GM12878 (cell line): ENCODE results near the gene STK40. TPM values are rescaled to one million over a fixed set of nuclear protein-coding genes. Genes with fewer than 3 reads are reported as not detected.

ENCODE experiments used
- ATAC-seq: fragments of 200-7000 bp; cut with Tn5 transposase; 3 replicates; pipeline ENCODE4 v1.9.1; 2020; ENCODE audit warnings: mild to moderate bottlenecking, moderate library complexity
- BruUV-seq: library from RNA; stranded (reverse); fragments of 400-500 nt; replicated peaks from 2 replicates; lab custom pipeline; 2021; lab: Mats Ljungman, UMichigan
- CTCF ChIA-PET: fragments of 300-600 bp; sonication (Branson Sonifier 250); formaldehyde crosslinking; extraction: SDS; loops from one replicate; lab custom pipeline; 2021; ENCODE audit warnings: inconsistent platforms; lab: Yijun Ruan, JAX
- POLR2A ChIA-PET: fragments of 350-600 bp; formaldehyde crosslinking; extraction: SDS; loops from one replicate; lab custom pipeline; 2021; ENCODE audit warnings: inconsistent platforms; lab: Charles Lee
- RAD21 ChIA-PET: fragments of 300-600 bp; sonication (Branson Sonifier 250); formaldehyde crosslinking; loops from one replicate; lab custom pipeline; 2023; ENCODE audit warnings: antibody characterized with exemption; ENCODE audit not compliant: unreplicated experiment; lab: Charles Lee
- SMC1A ChIA-PET: fragments of 300-600 bp; sonication (Branson Sonifier 250); formaldehyde crosslinking; loops from one replicate; lab custom pipeline; 2023; ENCODE audit not compliant: unreplicated experiment, uncharacterized antibody; lab: Charles Lee
- DNase-seq: peaks from one replicate; pipeline ENCODE4 v3.0.0-alpha.2; 2011; ENCODE audit warnings: low read depth, low spot score
- FAIRE-seq: peaks from 3 replicates; lab custom pipeline; 2011; peaks lifted over from hg19 to GRCh38; lab: Jason Lieb, UNC
- H2AFZ ChIP-seq: 2 replicates; pipeline ENCODE4 v1.6.0; 2011; ENCODE audit warnings: low read depth, low read length, control low read depth; ENCODE audit not compliant: control insufficient read depth
- H3K27ac ChIP-seq: 2 replicates; pipeline ENCODE4 v1.5.1; 2011; ENCODE audit warnings: control low read depth; ENCODE audit not compliant: control insufficient read depth, insufficient read depth
- H3K27me3 ChIP-seq, 2 experiments: replicated peaks in 1 of 2; 2 replicates each; pipeline versions ENCODE4 v1.6.0 to v1.6.1; 2011; ENCODE audit warnings: low read length in 1 of 2; ENCODE audit not compliant: control insufficient read depth in 2 of 2, insufficient read depth in 2 of 2
- H3K36me3 ChIP-seq, 2 experiments: 2 replicates each; pipeline ENCODE4 v1.5.1; 2011; ENCODE audit warnings: low read length in 1 of 2; ENCODE audit not compliant: control insufficient read depth in 2 of 2, insufficient read depth in 2 of 2
- H3K4me1 ChIP-seq: 2 replicates; pipeline ENCODE4 v1.6.1; 2011; ENCODE audit warnings: mild to moderate bottlenecking, low read length, moderate library complexity, mixed read lengths; ENCODE audit not compliant: control insufficient read depth, insufficient read depth
- H3K4me2 ChIP-seq: 2 replicates; pipeline ENCODE4 v1.6.0; 2011; ENCODE audit warnings: control low read depth; ENCODE audit not compliant: control insufficient read depth, insufficient read depth
- H3K4me3 ChIP-seq: fragments of 200-600 bp; sonication (generic); 2 replicates; pipeline ENCODE4 v1.5.1; 2016
- H3K79me2 ChIP-seq: 2 replicates; pipeline ENCODE4 v1.6.0; 2011; ENCODE audit warnings: low read length; ENCODE audit not compliant: control insufficient read depth, insufficient read depth
- H3K9ac ChIP-seq: 2 replicates; pipeline ENCODE4 v1.8.0; 2011; ENCODE audit warnings: low read length, control low read depth, mixed read lengths; ENCODE audit not compliant: control insufficient read depth, insufficient read depth
- H3K9me3 ChIP-seq: replicated peaks from 3 replicates; pipeline ENCODE4 v1.5.1; 2011; ENCODE audit warnings: mild to moderate bottlenecking, low read length; ENCODE audit not compliant: control insufficient read depth, insufficient read depth
- H4K20me1 ChIP-seq: 2 replicates; pipeline ENCODE4 v1.6.0; 2011; ENCODE audit not compliant: control insufficient read depth, insufficient read depth
- ELK1 ChIP-seq: IDR thresholded peaks from 2 replicates; pipeline ENCODE4 v1.6.1; 2012; ENCODE audit warnings: low read depth, low read length, improper control_type of control experiment
- IRF5 ChIP-seq: fragments of 450-650 bp; IDR thresholded peaks from 2 replicates; pipeline ENCODE4 v1.6.1; 2017; ENCODE audit warnings: borderline replicate concordance
- LARP7 ChIP-seq: fragments of 450-650 bp; IDR thresholded peaks from 2 replicates; pipeline ENCODE4 v1.6.1; 2017; ENCODE audit warnings: mild to moderate bottlenecking
- MTA3 ChIP-seq: IDR thresholded peaks from 2 replicates; pipeline ENCODE4 v1.6.1; 2012; ENCODE audit warnings: low read length, inconsistent platforms, borderline replicate concordance
- NR2C1 ChIP-seq: fragments of 450-650 bp; IDR thresholded peaks from 2 replicates; pipeline ENCODE4 v1.6.1; 2017; ENCODE audit warnings: antibody characterized with exemption, mild to moderate bottlenecking, moderate library complexity
- PAX5 ChIP-seq: IDR thresholded peaks from 2 replicates; pipeline ENCODE4 v1.6.1; 2011; ENCODE audit warnings: low read depth, low read length, borderline replicate concordance
- PRDM15 ChIP-seq: fragments of 450-650 bp; formaldehyde crosslinking; IDR thresholded peaks from 2 replicates; pipeline ENCODE4 v1.4.0; 2020; ENCODE audit warnings: mild to moderate bottlenecking, moderate library complexity
- RAD51 ChIP-seq: fragments of 450-650 bp; IDR thresholded peaks from 2 replicates; pipeline ENCODE4 v1.6.1; 2016; ENCODE audit warnings: moderate library complexity, mild to moderate bottlenecking, inconsistent platforms
- RB1 ChIP-seq: fragments of 450-650 bp; formaldehyde crosslinking; IDR thresholded peaks from 2 replicates; pipeline ENCODE4 v1.6.1; 2017; ENCODE audit warnings: mild to moderate bottlenecking, borderline replicate concordance
- RFX5 ChIP-seq: IDR thresholded peaks from 2 replicates; pipeline ENCODE4 v1.6.1; 2011; ENCODE audit warnings: low read depth, low read length, improper control_type of control experiment
- SIX5 ChIP-seq: IDR thresholded peaks from 2 replicates; pipeline ENCODE4 v1.6.1; 2011; ENCODE audit warnings: mild to moderate bottlenecking, low read depth, low read length, moderate library complexity; ENCODE audit not compliant: severe bottlenecking
- USF2 ChIP-seq: IDR thresholded peaks from 2 replicates; pipeline ENCODE4 v1.6.1; 2011; ENCODE audit warnings: low read depth, low read length, improper control_type of control experiment, borderline replicate concordance
- WGBS: methylation state at CpG from one replicate; pipeline ENCODE4 v1.1.6; 2016; ENCODE audit warnings: low lambda C conversion rate; ENCODE audit not compliant: insufficient replicate concordance, insufficient coverage; ENCODE audit errors: missing lambda C conversion rate; 5-methylcytosine and 5-hydroxymethylcytosine counted together
- in situ Hi-C: fragments of 300-500 bp; cut with MboI; formaldehyde crosslinking; loops from 9 replicates; pipeline ENCODE4 v1.14.3; 2018; ENCODE audit warnings: mixed read lengths
- intact Hi-C: fragments of 100-400 bp; cut with micrococcal nuclease; formaldehyde crosslinking; loops from one replicate; pipeline ENCODE4 v1.14.2; 2022; ENCODE audit not compliant: unreplicated experiment
- polyA plus RNA-seq, 11 experiments: library from polyadenylated mRNA; depleted of rRNA in 4 of 11; unstranded in 6 of 11; stranded (reverse) in 5 of 11; fragments of >200 nt; fragmentation: Nextera tagmentation in 4 of 11; fragmentation: Illumina TruSeq in 1 of 11; extraction: Ambion mirVana in 4 of 11; extraction: Trizol in 1 of 11; gene quantifications; 1 replicate in 1 of 11; 2 replicates in 10 of 11; pipeline versions ENCODE4 v1.2.1 to v1.2.3, GENCODE V29; 2011 to 2016; ENCODE audit warnings: inconsistent platforms in 2 of 11, missing spikeins in 2 of 11, low read depth in 1 of 11
- total RNA-seq, 4 experiments: library from RNA; depleted of rRNA in 3 of 4; stranded (reverse); fragments of >200 nt in 3 of 4; fragmentation: Illumina TruSeq in 1 of 4; extraction: Trizol in 1 of 4; gene quantifications; 2 replicates each; pipeline versions ENCODE4 v1.2.1 to v1.2.3, GENCODE V29; 2013 to 2021

Gene STK40
- total and polyA plus RNA-seq, 10 of the 15 experiments (the other 5 are each of a cell fraction or from before 2014, with no cell fraction given): 0.27 to 51.0 (median 29.5) TPM

GRCh38 chr1:36400825-36401601 is 15.3 kb upstream of the STK40 start:
- FAIRE-seq: no peak
- DNase-seq: no peak
- TF ChIP-seq NR2C1 (no peak), SIX5 (peak; percentile 9), IRF5 (no peak), LARP7 (no peak), PAX5 (no peak), RAD51 (no peak), USF2 (no peak), ELK1 (no peak), RB1 (no peak), RFX5 (no peak), MTA3 (no peak), PRDM15 (CRISPR knock-in tag) (no peak)

More at GRCh38 chr1:36400825-36401601, 15.3 kb upstream of the STK40 start:
- Histone ChIP-seq H2AFZ (peak overlapping the region; percentile 79), H3K79me2 (peaks cover 20% of the 10 kb centered on the region), H4K20me1 (no peaks in the 10 kb centered on the region), H3K4me1 (peaks cover 13% of the 10 kb centered on the region), H3K9ac (peak overlapping the region; percentile 7; the same call in 1 of the 2 replicates), H3K27me3 (no peaks in the 10 kb centered on the region), H3K27ac (peak overlapping the region; percentile 38; the same call in 1 of the 2 replicates), H3K4me3 (peak overlapping the region; percentile 23; the same call in 1 of the 2 replicates), H3K4me2 (peak overlapping the region; percentile 73; the same call in 1 of the 2 replicates), H3K9me3 (peaks cover 2% of the 10 kb centered on the region; the same call in 2 of the 3 replicates), H3K36me3 (no peaks in the 10 kb centered on the region)
- intact Hi-C loops: no loop called here
- ChIA-PET POLR2A (interaction anchor here (5.8 kb wide), 1 partner anchor 17 kb away, joined by 44 read pairs; the partner anchor contains the start of gene STK40), RAD21 (interaction anchor here (0.6 to 1.0 kb wide), 2 partner anchors 14 to 52 kb away, joined by 3 read pairs; no protein-coding TSS in a partner anchor), CTCF (no interaction called here), SMC1A (interaction anchor here (1.1 kb wide), 1 partner anchor 12 kb away, joined by 3 read pairs; no protein-coding TSS in a partner anchor)
- no peak for ATAC-seq
- BruUV-seq: no TSS peak
- in situ Hi-C loops: no loop called here
- WGBS: 13% methylated on average over 19 of the region's 22 CpGs
